Stimulated activated naive CD8-positive, alpha-beta T cell treated with anti-CD3 and anti-CD28 coated beads, Interleukin-15, amount 100 ng/mL, for 72 hours (primary cell): ENCODE measurements around the gene KLHL8.
"Not testable (repeated sequence)": the region's sequence is repeated elsewhere in the genome, so short reads cannot be mapped to it uniquely, and the experiment has no call there.

Experiments
- ATAC-seq: fragments of 150-1000 bp; cut with Tn5 transposase; 2 replicates; pipeline ENCODE4 v1.10.0; 2021; ENCODE audit warnings: mild to moderate bottlenecking, moderate library complexity
- DNase-seq, 2 donors: peaks; one replicate each; pipeline ENCODE4 v3.0.0; 2021 to 2022
- H3K27ac Mint-ChIP-seq, 2 donors: one replicate each; pipeline ENCODE4 v1.8.0; 2022; ENCODE audit warnings: mild to moderate bottlenecking in 2 of 2, mixed read lengths in 2 of 2, moderate library complexity in 2 of 2
- H3K27me3 Mint-ChIP-seq: one replicate; pipeline ENCODE4 v1.8.0; 2022; ENCODE audit warnings: mixed read lengths
- H3K4me1 Mint-ChIP-seq: one replicate; pipeline ENCODE4 v1.8.0; 2022; ENCODE audit warnings: mild to moderate bottlenecking, mixed read lengths
- H3K4me3 Mint-ChIP-seq, 2 donors: one replicate each; pipeline ENCODE4 v1.8.0; 2022; ENCODE audit warnings: mild to moderate bottlenecking in 2 of 2, mixed read lengths in 2 of 2, moderate library complexity in 1 of 2
- H3K9me3 Mint-ChIP-seq, 2 donors: one replicate each; pipeline ENCODE4 v1.8.0; 2022; ENCODE audit warnings: mixed read lengths in 2 of 2

Gene KLHL8

GRCh38 chr4:87153078-87153870 is 67.1 kb downstream of the KLHL8 start:
- H3K9me3 Mint-ChIP-seq = no peaks in the 10 kb centered on the region
- no peak overlapping the region for H3K4me3 Mint-ChIP-seq
- H3K27ac Mint-ChIP-seq = peak overlapping the region in 1 of 2 donors; percentile 68
- no peaks in the 10 kb centered on the region for H3K4me1 Mint-ChIP-seq
- ATAC-seq (no peak), DNase-seq (no peak)
- no peaks in the 10 kb centered on the region for H3K27me3 Mint-ChIP-seq

DNA sequence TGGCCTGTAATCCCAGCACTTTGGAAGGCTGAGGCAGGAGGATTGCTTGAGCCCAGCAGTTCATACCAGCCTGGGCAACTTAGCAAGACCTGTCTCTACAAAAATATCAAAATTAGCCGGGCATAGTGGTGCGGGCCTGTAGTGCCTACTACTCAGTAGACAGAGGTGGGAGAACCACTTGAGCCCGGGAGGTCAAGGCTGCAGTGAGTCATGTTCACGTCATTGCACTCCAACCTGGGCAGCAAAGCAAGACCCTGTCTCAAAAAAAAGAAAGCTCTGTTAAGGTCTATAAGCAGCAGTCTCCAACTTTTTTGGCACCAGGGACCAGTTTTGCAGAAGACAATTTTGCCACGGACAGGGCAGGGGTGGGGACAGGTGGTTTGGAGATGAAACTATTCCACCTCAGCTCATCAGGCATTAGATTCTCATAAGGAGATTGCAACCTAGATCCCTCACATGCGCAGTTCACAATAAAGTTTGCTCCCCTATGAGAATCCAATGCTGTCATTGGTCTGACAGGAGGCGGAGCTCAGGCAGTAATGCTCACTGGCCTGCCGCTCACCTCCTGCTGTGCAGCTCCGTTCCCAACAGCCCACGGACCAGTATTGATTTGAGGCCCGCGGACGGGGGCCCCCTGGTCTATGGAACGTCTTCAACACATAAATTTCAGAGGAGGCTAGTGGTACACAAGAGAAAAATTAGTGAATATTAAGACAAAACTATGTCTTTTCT is 67.9 kb downstream of the KLHL8 start:
- no peaks in the 10 kb centered on the region for H3K4me1 Mint-ChIP-seq
- H3K4me3 Mint-ChIP-seq = no peak overlapping the region
- no peaks in the 10 kb centered on the region for H3K27me3 Mint-ChIP-seq
- no peak overlapping the region for H3K27ac Mint-ChIP-seq
- DNase-seq = no peak
- H3K9me3 Mint-ChIP-seq = no peaks in the 10 kb centered on the region
- no peak for ATAC-seq

DNA sequence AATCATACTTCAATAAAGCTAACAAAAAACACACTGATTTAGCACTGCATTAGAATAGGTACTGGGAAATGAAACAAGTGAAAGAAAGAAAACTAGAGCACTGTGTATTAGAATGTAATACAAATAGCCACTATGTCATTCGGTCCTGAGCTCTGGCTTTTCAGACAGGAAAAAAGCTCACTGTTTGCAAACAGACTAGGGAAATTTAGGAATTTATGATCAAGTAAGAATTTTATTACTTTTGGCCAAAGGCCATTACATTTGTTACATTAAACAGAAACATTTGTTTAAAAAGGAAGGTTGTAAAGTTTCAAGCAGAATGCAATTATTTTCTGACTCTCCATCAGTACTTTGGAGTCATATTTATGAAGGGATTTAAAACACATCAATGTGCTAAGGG is 68.7 kb downstream of the KLHL8 start:
- H3K27me3 Mint-ChIP-seq = no peaks in the 10 kb centered on the region
- no peak overlapping the region for H3K4me3 Mint-ChIP-seq
- DNase-seq (no peak), ATAC-seq (no peak)
- H3K4me1 Mint-ChIP-seq = no peaks in the 10 kb centered on the region
- H3K9me3 Mint-ChIP-seq = no peaks in the 10 kb centered on the region
- H3K27ac Mint-ChIP-seq = no peak overlapping the region

GRCh38 chr4:87150498-87151261 is 69.7 kb downstream of the KLHL8 start:
- peak; percentile 19 to 52 for DNase-seq
- H3K9me3 Mint-ChIP-seq = no peaks in the 10 kb centered on the region
- ATAC-seq = peak; percentile 57
- no peaks in the 10 kb centered on the region for H3K4me1 Mint-ChIP-seq
- H3K27me3 Mint-ChIP-seq = no peaks in the 10 kb centered on the region
- no peak overlapping the region for H3K4me3 Mint-ChIP-seq
- no peak overlapping the region for H3K27ac Mint-ChIP-seq

- Mint-ChIP-seq H3K4me3 (no peak overlapping the region), H3K27ac (no peak overlapping the region), H3K4me1 (no peaks in the 10 kb centered on the region), H3K27me3 (no peaks in the 10 kb centered on the region), H3K9me3 (no peaks in the 10 kb centered on the region)
- ATAC-seq = no peak
- DNase-seq = no peak
Observed at GRCh38 chr4:87147116-87147515, 73.3 kb downstream of the KLHL8 start.

DNA sequence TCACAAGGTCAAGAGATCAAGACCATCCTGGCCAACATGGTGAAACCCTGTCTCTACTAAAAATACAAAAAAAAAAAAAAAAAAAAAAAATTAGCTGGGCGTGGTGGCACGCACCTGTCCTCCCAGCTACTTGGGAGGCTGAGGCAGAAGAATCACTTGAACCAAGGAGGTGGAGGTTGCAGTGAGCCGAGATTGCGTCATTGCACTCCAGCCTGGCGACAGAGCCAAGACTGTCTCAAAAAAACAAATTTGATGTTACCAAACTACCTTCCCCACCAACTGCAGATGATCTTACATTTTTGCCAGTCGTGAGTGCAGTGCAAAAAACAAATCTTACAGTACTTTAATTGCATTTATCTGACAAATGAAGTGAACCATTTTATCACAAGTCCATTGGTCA is 74.5 kb downstream of the KLHL8 start:
- ATAC-seq, DNase-seq, H3K4me3 Mint-ChIP-seq, H3K27me3 Mint-ChIP-seq, H3K27ac Mint-ChIP-seq, H3K9me3 Mint-ChIP-seq, H3K4me1 Mint-ChIP-seq: not testable (repeated sequence)

DNA sequence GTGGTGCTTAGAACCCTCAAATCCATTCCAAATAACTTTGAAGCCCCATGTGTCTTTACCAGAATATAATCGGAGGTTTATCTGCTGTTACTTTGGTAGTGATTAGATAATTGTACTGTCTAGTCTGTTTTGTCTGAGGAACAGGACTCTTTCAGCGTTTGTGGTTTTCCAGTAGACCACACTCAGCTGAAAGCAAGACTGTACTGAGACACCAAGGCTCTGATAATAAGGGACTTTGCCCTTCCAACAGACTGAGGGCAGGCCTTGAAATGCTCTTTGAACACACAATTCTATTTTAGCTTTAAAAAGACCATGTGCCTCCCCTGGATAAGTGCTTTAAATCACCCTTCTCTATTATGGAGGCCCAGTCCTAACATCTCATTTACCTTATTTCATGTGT is 76.1 kb downstream of the KLHL8 start:
- Mint-ChIP-seq H3K27me3 (no peaks in the 10 kb centered on the region), H3K9me3 (no peaks in the 10 kb centered on the region), H3K4me3 (no peak overlapping the region), H3K27ac (no peak overlapping the region), H3K4me1 (no peaks in the 10 kb centered on the region)
- no peak for DNase-seq
- ATAC-seq = no peak

DNA sequence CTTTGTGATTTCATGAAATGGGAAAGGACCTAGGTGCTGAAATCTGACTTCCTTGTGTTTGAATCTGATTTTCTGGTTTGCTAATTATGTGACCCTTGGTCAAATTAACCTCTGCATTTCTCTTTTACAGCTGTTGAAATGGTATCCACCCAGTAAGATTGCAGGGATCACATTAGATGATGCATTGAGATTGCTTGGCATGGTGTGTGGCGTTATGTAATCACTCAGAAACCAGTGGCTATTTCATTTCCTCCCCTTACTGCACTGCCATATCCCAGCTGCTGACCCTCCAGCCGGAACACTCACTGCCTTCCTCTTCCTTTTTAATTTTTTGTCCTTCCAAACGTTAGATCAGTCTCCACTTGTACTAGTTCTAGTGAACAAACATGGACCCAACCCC is 79.0 kb downstream of the KLHL8 start:
- no peak overlapping the region for H3K27ac Mint-ChIP-seq
- no peaks in the 10 kb centered on the region for H3K4me1 Mint-ChIP-seq
- no peak for DNase-seq
- ATAC-seq = no peak
- no peaks in the 10 kb centered on the region for H3K27me3 Mint-ChIP-seq
- no peak overlapping the region for H3K4me3 Mint-ChIP-seq
- H3K9me3 Mint-ChIP-seq = no peaks in the 10 kb centered on the region

- Mint-ChIP-seq H3K27me3 (no peaks in the 10 kb centered on the region), H3K9me3 (no peaks in the 10 kb centered on the region), H3K4me3 (no peak overlapping the region), H3K27ac (no peak overlapping the region), H3K4me1 (peaks cover 8% of the 10 kb centered on the region)
- ATAC-seq = no peak
- DNase-seq = no peak
Observed at GRCh38 chr4:87134122-87134521, 86.3 kb downstream of the KLHL8 start.

- Mint-ChIP-seq H3K4me3 (no peak overlapping the region), H3K9me3 (no peaks in the 10 kb centered on the region), H3K4me1 (peaks cover 8% of the 10 kb centered on the region), H3K27ac (no peak overlapping the region), H3K27me3 (no peaks in the 10 kb centered on the region)
- no peak for ATAC-seq
- no peak for DNase-seq
Observed at GRCh38 chr4:87133183-87133582, 87.2 kb downstream of the KLHL8 start.

GRCh38 chr4:87132035-87132434 is 88.4 kb downstream of the KLHL8 start:
- no peak for ATAC-seq
- Mint-ChIP-seq H3K9me3 (no peaks in the 10 kb centered on the region), H3K4me1 (peaks cover 8% of the 10 kb centered on the region), H3K4me3 (no peak overlapping the region), H3K27ac (no peak overlapping the region), H3K27me3 (no peaks in the 10 kb centered on the region)
- no peak for DNase-seq

GRCh38 chr4:87130985-87131703 is 89.3 kb downstream of the KLHL8 start:
- no peak for DNase-seq
- Mint-ChIP-seq H3K27ac (no peak overlapping the region), H3K27me3 (no peaks in the 10 kb centered on the region), H3K4me1 (peaks cover 8% of the 10 kb centered on the region), H3K4me3 (no peak overlapping the region), H3K9me3 (no peaks in the 10 kb centered on the region)
- ATAC-seq = no peak

- H3K4me1 Mint-ChIP-seq = peaks cover 6% of the 10 kb centered on the region
- H3K27me3 Mint-ChIP-seq = no peaks in the 10 kb centered on the region
- ATAC-seq = no peak
- no peaks in the 10 kb centered on the region for H3K9me3 Mint-ChIP-seq
- peak overlapping the region in 1 of 2 donors; percentile 19 for H3K27ac Mint-ChIP-seq
- no peak for DNase-seq
- H3K4me3 Mint-ChIP-seq = no peak overlapping the region
Observed at GRCh38 chr4:87129681-87130080, 90.7 kb downstream of the KLHL8 start.

DNA sequence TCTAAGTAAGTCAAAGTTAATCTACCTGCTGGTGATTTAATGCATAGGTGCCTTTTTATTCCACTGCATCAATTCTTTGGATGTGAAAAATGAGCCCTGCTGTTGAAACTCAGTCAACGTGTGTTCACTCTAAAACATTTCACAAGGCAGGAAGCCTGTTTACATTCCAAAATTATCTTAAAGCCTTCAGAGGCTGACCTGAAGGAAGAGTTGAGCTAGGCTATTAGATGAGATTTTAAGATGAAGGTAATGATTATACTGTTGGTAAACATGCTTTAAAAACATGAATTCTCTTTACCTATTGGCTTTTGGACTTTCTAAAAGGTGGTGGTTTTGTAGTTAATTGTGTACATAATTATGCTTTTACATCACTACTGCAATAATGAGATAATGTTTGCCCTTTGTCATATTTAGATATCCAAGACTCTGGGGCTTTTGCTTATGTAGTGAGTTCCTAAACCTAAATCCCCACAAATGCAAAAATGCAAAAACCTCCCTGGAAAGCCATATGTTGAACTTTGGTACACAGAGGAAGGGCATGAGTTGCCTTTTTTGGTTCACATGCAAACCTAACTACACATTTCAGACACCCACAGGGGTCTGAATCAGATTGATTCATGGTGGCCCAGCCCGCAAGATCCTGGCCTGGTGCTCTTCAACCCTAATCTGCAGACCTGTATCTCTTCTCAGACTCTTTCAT is 92.3 kb downstream of the KLHL8 start:
- Mint-ChIP-seq H3K4me3 (no peak overlapping the region), H3K4me1 (no peaks in the 10 kb centered on the region), H3K9me3 (no peaks in the 10 kb centered on the region), H3K27ac (no peak overlapping the region), H3K27me3 (no peaks in the 10 kb centered on the region)
- DNase-seq (no peak), ATAC-seq (no peak)

GRCh38 chr4:87126056-87126455 is 94.4 kb downstream of the KLHL8 start:
- no peak overlapping the region for H3K4me3 Mint-ChIP-seq

More at GRCh38 chr4:87126056-87126455, 94.4 kb downstream of the KLHL8 start:
- no peak for DNase-seq
- Mint-ChIP-seq H3K4me1 (peaks cover 3% of the 10 kb centered on the region), H3K27me3 (no peaks in the 10 kb centered on the region), H3K27ac (peak overlapping the region; percentile 7 to 77), H3K9me3 (no peaks in the 10 kb centered on the region)
- ATAC-seq = no peak
